Glutamatergic neuron (in vitro differentiated cells): Measurements from ENCODE around the gene CTDNEP1. TPM values are rescaled to one million over a fixed set of nuclear protein-coding genes. Genes with fewer than 3 reads are reported as not detected.

Experiments used
- DNase-seq: peaks from one replicate; pipeline ENCODE4 v3.0.0; 2022
- H3K27ac Mint-ChIP-seq: one replicate; pipeline ENCODE4 v1.8.0; 2020; ENCODE audit warnings: mild to moderate bottlenecking, mixed read lengths, inconsistent platforms; ENCODE audit not compliant: unreplicated experiment
- H3K27me3 Mint-ChIP-seq: one replicate; pipeline ENCODE4 v1.8.0; 2020; ENCODE audit warnings: mild to moderate bottlenecking, moderate library complexity, mixed read lengths, inconsistent platforms; ENCODE audit not compliant: unreplicated experiment
- H3K36me3 Mint-ChIP-seq: one replicate; pipeline ENCODE4 v1.8.0; 2020; ENCODE audit warnings: mild to moderate bottlenecking, mixed read lengths, inconsistent platforms; ENCODE audit not compliant: unreplicated experiment
- H3K4me1 Mint-ChIP-seq: one replicate; pipeline ENCODE4 v1.8.0; 2020; ENCODE audit warnings: mild to moderate bottlenecking, low read depth, mixed read lengths, inconsistent platforms; ENCODE audit not compliant: unreplicated experiment
- H3K4me3 Mint-ChIP-seq: one replicate; pipeline ENCODE4 v1.8.0; 2020; ENCODE audit warnings: mild to moderate bottlenecking, mixed read lengths, inconsistent platforms; ENCODE audit not compliant: unreplicated experiment
- H3K9me3 Mint-ChIP-seq: one replicate; pipeline ENCODE4 v1.8.0; 2020; ENCODE audit warnings: mild to moderate bottlenecking, moderate library complexity, mixed read lengths, inconsistent platforms; ENCODE audit not compliant: unreplicated experiment
- CTCF ChIP-seq: fragments of 200-600 bp; sonication (generic); IDR thresholded peaks from one replicate; pipeline ENCODE4 v1.5.0; 2021; ENCODE audit not compliant: partially characterized antibody, unreplicated experiment
- total RNA-seq: library from RNA; stranded (reverse); fragmentation: NEBNext Ultra II Directional; extraction: Animal tissue kit (Norgen Biotek cat#: 25700); gene quantifications from one replicate; pipeline ENCODE4 v1.2.1, GENCODE V29; 2021; ENCODE audit not compliant: unreplicated experiment

Gene CTDNEP1
- total RNA-seq, 1 donor from 2014 or later = 185 TPM

DNA sequence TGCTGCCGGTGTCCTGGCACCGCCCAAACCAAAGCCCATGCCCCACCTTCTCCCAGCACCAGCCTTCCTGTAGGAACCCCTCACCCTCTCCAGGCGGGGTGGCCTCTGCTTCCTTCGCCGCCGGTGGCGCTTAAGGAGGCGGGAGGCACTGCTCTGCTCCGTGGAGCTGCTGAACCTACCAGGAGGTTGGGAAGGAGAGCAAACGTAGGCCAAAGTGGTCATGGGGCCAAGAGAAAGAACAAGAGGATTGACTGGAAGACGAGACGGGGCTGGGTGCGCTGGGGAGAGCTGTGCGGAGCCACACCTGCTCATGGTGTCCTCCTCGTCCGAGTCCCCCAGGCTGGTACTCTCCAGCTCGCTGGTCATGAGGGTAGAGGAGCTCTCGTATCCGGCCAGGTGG is 22.0 kb downstream of the CTDNEP1 start:
- H3K27ac Mint-ChIP-seq = no peak overlapping the region
- DNase-seq = no peak
- H3K4me3 Mint-ChIP-seq = no peak overlapping the region
- H3K9me3 Mint-ChIP-seq = peaks cover 10% of the 10 kb centered on the region
- no peaks in the 10 kb centered on the region for H3K36me3 Mint-ChIP-seq
- peaks cover 11% of the 10 kb centered on the region for H3K4me1 Mint-ChIP-seq
- peaks cover 17% of the 10 kb centered on the region for H3K27me3 Mint-ChIP-seq
- TF ChIP-seq CTCF = no peak

GRCh38 chr17:7228920-7229319 is 22.6 kb downstream of the CTDNEP1 start:
- H3K36me3 Mint-ChIP-seq = no peaks in the 10 kb centered on the region
- H3K4me3 Mint-ChIP-seq = no peak overlapping the region
- peaks cover 14% of the 10 kb centered on the region for H3K27me3 Mint-ChIP-seq

DNA sequence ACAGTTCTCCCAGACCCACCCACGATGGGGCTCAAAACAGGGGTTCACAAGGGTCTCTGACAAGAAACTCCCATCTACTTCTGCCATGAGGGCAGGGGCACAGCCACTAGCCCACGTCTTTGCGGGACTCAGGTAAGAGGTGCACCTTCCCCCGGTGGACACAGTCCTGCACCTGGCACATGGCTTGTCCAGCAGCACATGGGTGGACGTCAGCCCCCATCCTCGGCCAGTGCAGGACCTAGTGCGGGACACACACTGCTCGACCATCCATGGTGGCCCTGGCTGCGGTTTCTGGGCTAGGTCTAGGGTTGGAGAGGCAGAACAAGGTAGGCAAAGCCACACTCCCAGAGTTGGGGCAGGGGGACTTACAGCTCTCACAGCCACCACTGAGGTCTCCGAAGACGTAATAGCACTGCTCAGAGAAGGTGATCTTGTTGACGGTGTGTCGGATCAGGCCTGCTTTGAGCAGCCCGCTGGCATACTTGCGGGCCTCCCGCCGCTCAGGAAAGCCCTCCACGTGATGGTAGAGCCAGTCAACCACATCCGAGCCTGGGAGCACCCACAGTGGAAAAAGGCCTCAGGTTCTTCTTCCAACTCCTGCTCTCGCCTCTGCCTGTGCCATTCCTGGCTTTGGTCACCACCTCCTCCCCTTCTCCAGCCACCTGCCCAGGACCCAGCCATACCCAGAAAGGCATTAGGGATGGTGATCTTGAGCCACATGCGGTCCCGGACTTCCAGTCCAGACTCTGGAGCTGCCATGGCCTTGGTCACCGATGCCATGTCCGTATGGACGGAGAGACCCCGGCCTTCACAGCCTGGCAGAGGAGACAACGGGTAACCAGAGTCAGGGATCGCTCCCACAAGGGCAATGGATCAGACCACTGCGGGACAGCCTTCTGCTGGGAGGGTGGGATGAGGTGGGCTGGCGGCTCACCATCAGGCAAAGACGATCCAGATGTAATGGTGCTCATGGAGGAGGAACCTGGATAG is 24.5 kb downstream of the CTDNEP1 start:
- H3K27ac Mint-ChIP-seq = no peak overlapping the region
- H3K9me3 Mint-ChIP-seq = peaks cover 2% of the 10 kb centered on the region
- TF ChIP-seq CTCF = no peak
- no peaks in the 10 kb centered on the region for H3K36me3 Mint-ChIP-seq
- H3K4me3 Mint-ChIP-seq = no peak overlapping the region
- H3K27me3 Mint-ChIP-seq = peaks cover 13% of the 10 kb centered on the region
- H3K4me1 Mint-ChIP-seq = peaks cover 9% of the 10 kb centered on the region
- DNase-seq = no peak

More at GRCh38 chr17:7228920-7229319, 22.6 kb downstream of the CTDNEP1 start:
- H3K27ac Mint-ChIP-seq = no peak overlapping the region
- TF ChIP-seq CTCF = no peak
- no peak for DNase-seq
- H3K4me1 Mint-ChIP-seq = peaks cover 12% of the 10 kb centered on the region
- H3K9me3 Mint-ChIP-seq = peaks cover 8% of the 10 kb centered on the region

DNA sequence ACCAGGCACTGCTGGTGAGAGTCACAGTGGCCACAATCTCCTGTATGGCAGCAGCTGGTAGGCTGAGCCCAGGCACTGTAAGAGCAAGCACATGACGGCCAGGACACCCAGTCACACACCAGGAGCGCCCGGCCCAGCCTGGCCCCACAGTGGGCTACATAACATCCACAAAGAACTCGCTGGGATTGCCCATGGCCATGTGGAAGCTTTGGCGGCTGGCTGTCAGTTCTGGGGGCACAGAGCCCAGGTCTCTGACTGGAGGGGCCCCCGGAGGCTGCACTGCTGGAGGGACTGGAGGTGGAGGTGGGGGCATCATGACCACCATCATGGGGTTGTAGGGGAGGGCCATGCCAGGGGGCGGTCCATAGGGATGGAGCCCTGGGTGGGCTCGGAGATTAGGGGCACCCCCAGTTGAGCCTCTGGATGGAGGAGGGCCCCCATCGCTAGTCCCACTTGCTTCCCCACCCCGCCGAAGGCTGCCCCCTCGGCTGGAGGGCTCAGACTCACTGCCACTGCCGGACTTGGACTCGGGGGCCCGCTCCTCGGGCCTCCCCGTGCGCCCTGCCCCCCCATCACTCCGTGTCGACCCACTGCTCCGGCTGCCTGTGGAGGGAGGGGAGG is 25.7 kb downstream of the CTDNEP1 start:
- Mint-ChIP-seq H3K27ac (no peak overlapping the region), H3K9me3 (peaks cover 6% of the 10 kb centered on the region)

More for the DNA sequence above, 25.7 kb downstream of the CTDNEP1 start:
- no peak for TF ChIP-seq CTCF
- Mint-ChIP-seq H3K4me3 (no peak overlapping the region), H3K36me3 (no peaks in the 10 kb centered on the region), H3K4me1 (peaks cover 7% of the 10 kb centered on the region), H3K27me3 (peaks cover 17% of the 10 kb centered on the region)
- no peak for DNase-seq
